Keratinocyte (primary cell): ENCODE data around the gene UPK3BL2. TPM values are rescaled to one million over a fixed set of nuclear protein-coding genes. Genes with fewer than 3 reads are reported as not detected.
"Not testable (repeated sequence)": the region's sequence is repeated elsewhere in the genome, so short reads cannot be mapped to it uniquely, and the experiment has no call there.

Source experiments
- DNase-seq: peaks from one replicate; pipeline ENCODE4 v3.0.0-alpha.2; 2011; ENCODE audit warnings: low read depth, missing footprints, low spot score
- FAIRE-seq: peaks from 2 replicates; lab custom pipeline; 2011; peaks lifted over from hg19 to GRCh38; lab: Jason Lieb, UNC
- H2AFZ ChIP-seq: 2 replicates; pipeline ENCODE4 v1.6.0; 2012; ENCODE audit warnings: low read length, control low read depth, inconsistent platforms; ENCODE audit not compliant: control insufficient read depth
- H3K27ac ChIP-seq: 2 replicates; pipeline ENCODE4 v1.5.1; 2011; ENCODE audit warnings: low read length; ENCODE audit not compliant: control insufficient read depth, insufficient read depth
- H3K27me3 ChIP-seq: 3 replicates; pipeline ENCODE4 v1.6.0; 2011; ENCODE audit warnings: low read length; ENCODE audit not compliant: control insufficient read depth, insufficient read depth; ENCODE audit errors: extremely low read depth
- H3K36me3 ChIP-seq, 2 experiments: 2 replicates in 1 of 2; 3 replicates in 1 of 2; pipeline ENCODE4 v1.5.1; 2011; ENCODE audit warnings: low read length in 2 of 2, mild to moderate bottlenecking in 1 of 2; ENCODE audit not compliant: control insufficient read depth in 2 of 2, insufficient read depth in 2 of 2; ENCODE audit errors: extremely low read depth in 1 of 2
- H3K4me1 ChIP-seq: 3 replicates; pipeline ENCODE4 v1.5.1; 2011; ENCODE audit warnings: low read length; ENCODE audit not compliant: control insufficient read depth, insufficient read depth; ENCODE audit errors: extremely low read depth
- H3K4me2 ChIP-seq: 3 replicates; pipeline ENCODE4 v1.6.0; 2011; ENCODE audit warnings: low read depth, low read length; ENCODE audit not compliant: control insufficient read depth, insufficient read depth; ENCODE audit errors: extremely low read depth
- H3K4me3 ChIP-seq, 3 experiments: fragments of 200-600 bp in 1 of 3; sonication (generic) in 1 of 3; 2 replicates in 2 of 3; 3 replicates in 1 of 3; pipeline ENCODE4 v1.5.1; 2011 to 2016; ENCODE audit warnings: low read length in 3 of 3, mild to moderate bottlenecking in 3 of 3, control low read depth in 2 of 3, inconsistent platforms in 1 of 3, low read depth in 1 of 3, mixed read lengths in 1 of 3, mixed run types in 1 of 3, moderate library complexity in 1 of 3; ENCODE audit not compliant: control insufficient read depth in 2 of 3, insufficient read depth in 2 of 3; ENCODE audit errors: extremely low read depth in 1 of 3
- H3K79me2 ChIP-seq: 2 replicates; pipeline ENCODE4 v1.6.0; 2012; ENCODE audit warnings: low read length; ENCODE audit not compliant: control insufficient read depth, insufficient read depth
- H3K9ac ChIP-seq: 3 replicates; pipeline ENCODE4 v1.6.0; 2011; ENCODE audit warnings: low read length; ENCODE audit not compliant: control insufficient read depth, insufficient read depth; ENCODE audit errors: extremely low read depth
- H3K9me1 ChIP-seq: 3 replicates; pipeline ENCODE4 v1.6.0; 2011; ENCODE audit warnings: low read length; ENCODE audit not compliant: control insufficient read depth, insufficient read depth; ENCODE audit errors: extremely low read depth
- H3K9me3 ChIP-seq: 2 replicates; pipeline ENCODE4 v1.5.1; 2012; ENCODE audit warnings: low read depth, low read length; ENCODE audit not compliant: control insufficient read depth
- H4K20me1 ChIP-seq: 3 replicates; pipeline ENCODE4 v1.6.0; 2011; ENCODE audit warnings: low read length; ENCODE audit not compliant: control insufficient read depth, insufficient read depth; ENCODE audit errors: extremely low read depth
- dilution Hi-C: fragments of 300-500 bp; cut with MboI; formaldehyde crosslinking; loops from one replicate; pipeline ENCODE4 v1.7.0; 2020; ENCODE audit warnings: low sequenced_read_pairs; ENCODE audit not compliant: extremely low pct_ligation_motif_present
- polyA minus RNA-seq, 3 experiments: library from RNA; depleted of rRNA, polyadenylated mRNA; stranded (reverse); fragments of >200 nt; gene quantifications; 1 replicate in 1 of 3; 2 replicates in 1 of 3; 3 replicates in 1 of 3; pipeline ENCODE4 v1.2.3, GENCODE V29; 2011
- polyA plus RNA-seq, 5 experiments: library from polyadenylated mRNA; depleted of rRNA in 3 of 5; stranded (reverse) in 3 of 5; stranded (forward) in 1 of 5; unstranded in 1 of 5; fragments of >200 nt; gene quantifications; 1 replicate in 1 of 5; 2 replicates in 3 of 5; 3 replicates in 1 of 5; pipeline versions ENCODE4 v1.2.1 to v1.2.3, GENCODE V29; 2011 to 2012; ENCODE audit warnings: missing spikeins in 2 of 5, low read depth in 1 of 5, low replicate concordance in 1 of 5

UPK3BL2 gene
- polyA plus RNA-seq (4.6 to 27.3 TPM (median 6.3 TPM) in 3 replicates), polyA minus RNA-seq (6.1 to 26.9 TPM (median 25.9 TPM) in 3 replicates)
- polyA plus RNA-seq (2011; ENCODE audit: low read depth): 19.0 TPM
- polyA plus RNA-seq (2011; cell fraction: cytosol; rRNA removed): 1.8 and 3.7 TPM in 2 replicates
- 62.3 and 77.4 TPM in 2 replicates for polyA plus RNA-seq (2011; cell fraction: nucleus; rRNA removed)
- 2.7 and 21.8 TPM in 2 replicates for polyA plus RNA-seq (2012; ENCODE audit: low replicate concordance)
- polyA minus RNA-seq (2011; cell fraction: cytosol; rRNA and poly(A)+ RNA removed): 2.9 TPM
- polyA minus RNA-seq (2011; cell fraction: nucleus; rRNA and poly(A)+ RNA removed): 10.0 and 22.8 TPM in 2 replicates

GRCh38 chr7:102543596-102543995 lies at the start of gene UPK3BL2:
Gene UPK3BL2 (minus strand): TSS chr7:102543696. CDS start chr7:102543636, 60 bp downstream.
- FAIRE-seq, H3K9me3 ChIP-seq, H3K9me1 ChIP-seq, H3K36me3 ChIP-seq, H3K79me2 ChIP-seq, H3K9ac ChIP-seq, H3K4me2 ChIP-seq, H3K4me1 ChIP-seq, H3K27me3 ChIP-seq, DNase-seq, H3K27ac ChIP-seq, H3K4me3 ChIP-seq, H2AFZ ChIP-seq, H4K20me1 ChIP-seq, dilution Hi-C loops: not testable (repeated sequence)

GRCh38 chr7:102592477-102593019 lies 49.1 kb upstream of the UPK3BL2 start:
- H3K9me3 ChIP-seq, dilution Hi-C loops, H3K27me3 ChIP-seq, H2AFZ ChIP-seq, H3K9ac ChIP-seq, H3K4me1 ChIP-seq, H3K9me1 ChIP-seq, H3K27ac ChIP-seq, DNase-seq, H3K79me2 ChIP-seq, H3K4me3 ChIP-seq, FAIRE-seq, H3K4me2 ChIP-seq, H3K36me3 ChIP-seq, H4K20me1 ChIP-seq: not testable (repeated sequence)

GRCh38 chr7:102589857-102590256 lies 46.4 kb upstream of the UPK3BL2 start:
- H3K4me3 ChIP-seq, H3K79me2 ChIP-seq, FAIRE-seq, H3K4me2 ChIP-seq, H4K20me1 ChIP-seq, H3K36me3 ChIP-seq, H3K9me1 ChIP-seq, H3K27me3 ChIP-seq, H3K9me3 ChIP-seq, DNase-seq, H3K4me1 ChIP-seq, H3K27ac ChIP-seq, H2AFZ ChIP-seq, dilution Hi-C loops, H3K9ac ChIP-seq: not testable (repeated sequence)

- H3K4me3 ChIP-seq, DNase-seq, H3K4me1 ChIP-seq, H3K9ac ChIP-seq, H3K9me1 ChIP-seq, H3K36me3 ChIP-seq, H4K20me1 ChIP-seq, H3K79me2 ChIP-seq, H3K27ac ChIP-seq, dilution Hi-C loops, H3K27me3 ChIP-seq, H2AFZ ChIP-seq, H3K4me2 ChIP-seq, FAIRE-seq, H3K9me3 ChIP-seq: not testable (repeated sequence)
Observed at GRCh38 chr7:102583495-102583894, 40.0 kb upstream of the UPK3BL2 start.

- H2AFZ ChIP-seq, H3K27me3 ChIP-seq, H4K20me1 ChIP-seq, H3K36me3 ChIP-seq, H3K27ac ChIP-seq, H3K4me1 ChIP-seq, H3K79me2 ChIP-seq, dilution Hi-C loops, FAIRE-seq, H3K4me2 ChIP-seq, H3K4me3 ChIP-seq, H3K9me1 ChIP-seq, DNase-seq, H3K9me3 ChIP-seq, H3K9ac ChIP-seq: not testable (repeated sequence)
Observed at GRCh38 chr7:102581722-102582121, 38.2 kb upstream of the UPK3BL2 start.
